ENCODE data around the gene MACROD1. TPM values are rescaled to one million over a fixed set of nuclear protein-coding genes. Genes with fewer than 3 reads are reported as not detected.
A peak's percentile ranks its signal among the peaks of the same experiment; 100 is the strongest.

MACROD1 gene
- total RNA-seq, 2 donors from 2014 or later: 3.9 to 7.5 TPM

- Mint-ChIP-seq H3K4me3 (no peak overlapping the region), H3K27ac (no peak overlapping the region), H3K36me3 (ENCODE audit: low read depth) (peaks cover 2% of the 10 kb centered on the region), H3K27me3 (peaks cover 7% of the 10 kb centered on the region), H3K4me1 (peaks cover 5% of the 10 kb centered on the region)
- DNase-seq (no peak), ATAC-seq (no peak)
- no peaks in the 10 kb centered on the region for H3K9me3 ChIP-seq (ENCODE audit: control insufficient read depth, low read length, poor library complexity, severe bottlenecking)
These were observed 75.8 kb downstream of the MACROD1 start for GRCh38 chr11:64089915-64090805.

GRCh38 chr11:64089493-64089892 is 76.4 kb downstream of the MACROD1 start:
- no peak for ATAC-seq
- H3K9me3 ChIP-seq (ENCODE audit: control insufficient read depth, low read length, poor library complexity, severe bottlenecking): no peaks in the 10 kb centered on the region
- no peak overlapping the region for H3K4me3 Mint-ChIP-seq
- peaks cover 2% of the 10 kb centered on the region for H3K36me3 Mint-ChIP-seq (ENCODE audit: low read depth)
- H3K4me1 Mint-ChIP-seq: peaks cover 5% of the 10 kb centered on the region
- H3K27ac Mint-ChIP-seq: no peak overlapping the region
- H3K27me3 Mint-ChIP-seq: peaks cover 7% of the 10 kb centered on the region
- DNase-seq: no peak

- peaks cover 5% of the 10 kb centered on the region for H3K4me1 Mint-ChIP-seq
- peaks cover 2% of the 10 kb centered on the region for H3K36me3 Mint-ChIP-seq (ENCODE audit: low read depth)
- no peak for ATAC-seq
- no peak overlapping the region for H3K27ac Mint-ChIP-seq
- DNase-seq: no peak
- H3K4me3 Mint-ChIP-seq: no peak overlapping the region
- peaks cover 7% of the 10 kb centered on the region for H3K27me3 Mint-ChIP-seq
- H3K9me3 ChIP-seq (ENCODE audit: control insufficient read depth, low read length, poor library complexity, severe bottlenecking): no peaks in the 10 kb centered on the region
These were observed 76.9 kb downstream of the MACROD1 start for GRCh38 chr11:64089027-64089360.

GRCh38 chr11:64088162-64089026 is 77.5 kb downstream of the MACROD1 start:
- ATAC-seq: no peak

GRCh38 chr11:64086258-64087123 is 79.4 kb downstream of the MACROD1 start:
- H3K4me1 Mint-ChIP-seq: peaks cover 3% of the 10 kb centered on the region
- H3K4me3 Mint-ChIP-seq: no peak overlapping the region
- no peak for ATAC-seq
- DNase-seq: no peak
- H3K27ac Mint-ChIP-seq: no peak overlapping the region
- H3K36me3 Mint-ChIP-seq (ENCODE audit: low read depth): peaks cover 2% of the 10 kb centered on the region
- no peaks in the 10 kb centered on the region for H3K27me3 Mint-ChIP-seq
- no peaks in the 10 kb centered on the region for H3K9me3 ChIP-seq (ENCODE audit: control insufficient read depth, low read length, poor library complexity, severe bottlenecking)

More at GRCh38 chr11:64088162-64089026, 77.5 kb downstream of the MACROD1 start:
- H3K9me3 ChIP-seq (ENCODE audit: control insufficient read depth, low read length, poor library complexity, severe bottlenecking): no peaks in the 10 kb centered on the region
- no peak for DNase-seq
- Mint-ChIP-seq H3K27me3 (peaks cover 7% of the 10 kb centered on the region), H3K4me3 (no peak overlapping the region), H3K27ac (no peak overlapping the region), H3K4me1 (peaks cover 5% of the 10 kb centered on the region), H3K36me3 (ENCODE audit: low read depth) (peaks cover 2% of the 10 kb centered on the region)

- H3K9me3 ChIP-seq (ENCODE audit: control insufficient read depth, low read length, poor library complexity, severe bottlenecking): no peaks in the 10 kb centered on the region
- Mint-ChIP-seq H3K27me3 (no peaks in the 10 kb centered on the region), H3K4me3 (no peak overlapping the region), H3K4me1 (peaks cover 3% of the 10 kb centered on the region), H3K27ac (no peak overlapping the region), H3K36me3 (ENCODE audit: low read depth) (peaks cover 2% of the 10 kb centered on the region)
- ATAC-seq (no peak), DNase-seq (no peak)
These were observed 80.0 kb downstream of the MACROD1 start for GRCh38 chr11:64085906-64086257.

- Mint-ChIP-seq H3K4me3 (no peak overlapping the region), H3K27ac (no peak overlapping the region), H3K36me3 (ENCODE audit: low read depth) (peaks cover 2% of the 10 kb centered on the region), H3K27me3 (no peaks in the 10 kb centered on the region), H3K4me1 (peaks cover 3% of the 10 kb centered on the region)
- DNase-seq: no peak
- H3K9me3 ChIP-seq (ENCODE audit: control insufficient read depth, low read length, poor library complexity, severe bottlenecking): no peaks in the 10 kb centered on the region
- ATAC-seq: no peak
These were observed 80.8 kb downstream of the MACROD1 start for GRCh38 chr11:64084951-64085710.

GRCh38 chr11:64084146-64084950 is 81.6 kb downstream of the MACROD1 start:
- Mint-ChIP-seq H3K4me1 (peaks cover 3% of the 10 kb centered on the region), H3K36me3 (ENCODE audit: low read depth) (peaks cover 2% of the 10 kb centered on the region), H3K27ac (no peak overlapping the region), H3K27me3 (no peaks in the 10 kb centered on the region), H3K4me3 (no peak overlapping the region)
- no peak for ATAC-seq
- H3K9me3 ChIP-seq (ENCODE audit: control insufficient read depth, low read length, poor library complexity, severe bottlenecking): no peaks in the 10 kb centered on the region
- no peak for DNase-seq

- peaks cover 1% of the 10 kb centered on the region for H3K4me1 Mint-ChIP-seq
- no peaks in the 10 kb centered on the region for H3K9me3 ChIP-seq (ENCODE audit: control insufficient read depth, low read length, poor library complexity, severe bottlenecking)
- H3K36me3 Mint-ChIP-seq (ENCODE audit: low read depth): no peaks in the 10 kb centered on the region
- no peak overlapping the region for H3K27ac Mint-ChIP-seq
- H3K27me3 Mint-ChIP-seq: no peaks in the 10 kb centered on the region
- DNase-seq (no peak), ATAC-seq (no peak)
- H3K4me3 Mint-ChIP-seq: no peak overlapping the region
These were observed 82.4 kb downstream of the MACROD1 start for GRCh38 chr11:64083398-64084080.

GRCh38 chr11:64081745-64082442 is 84.0 kb downstream of the MACROD1 start:
- Mint-ChIP-seq H3K27ac (peak overlapping the region; percentile 19), H3K27me3 (no peaks in the 10 kb centered on the region), H3K36me3 (ENCODE audit: low read depth) (no peaks in the 10 kb centered on the region), H3K4me1 (no peaks in the 10 kb centered on the region), H3K4me3 (no peak overlapping the region)
- DNase-seq (no peak), ATAC-seq (no peak)
- H3K9me3 ChIP-seq (ENCODE audit: control insufficient read depth, low read length, poor library complexity, severe bottlenecking): no peaks in the 10 kb centered on the region

- ATAC-seq (no peak), DNase-seq (no peak)
- no peaks in the 10 kb centered on the region for H3K36me3 Mint-ChIP-seq (ENCODE audit: low read depth)
- H3K4me3 Mint-ChIP-seq: no peak overlapping the region
- no peaks in the 10 kb centered on the region for H3K9me3 ChIP-seq (ENCODE audit: control insufficient read depth, low read length, poor library complexity, severe bottlenecking)
- peaks cover 3% of the 10 kb centered on the region for H3K4me1 Mint-ChIP-seq
- H3K27me3 Mint-ChIP-seq: no peaks in the 10 kb centered on the region
- no peak overlapping the region for H3K27ac Mint-ChIP-seq
These were observed 85.5 kb downstream of the MACROD1 start for GRCh38 chr11:64080390-64080789.
